ENCODE measurements around the gene TMEM273. TPM values are rescaled to one million over a fixed set of nuclear protein-coding genes. Genes with fewer than 3 reads are reported as not detected.

TMEM273 gene, protein sequence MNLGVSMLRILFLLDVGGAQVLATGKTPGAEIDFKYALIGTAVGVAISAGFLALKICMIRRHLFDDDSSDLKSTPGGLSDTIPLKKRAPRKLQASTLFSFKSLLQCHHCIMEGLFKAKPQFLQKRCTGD
- not detected in 5 replicates for total RNA-seq (2022; extraction: Qiagen RNA extraction)

DNA sequence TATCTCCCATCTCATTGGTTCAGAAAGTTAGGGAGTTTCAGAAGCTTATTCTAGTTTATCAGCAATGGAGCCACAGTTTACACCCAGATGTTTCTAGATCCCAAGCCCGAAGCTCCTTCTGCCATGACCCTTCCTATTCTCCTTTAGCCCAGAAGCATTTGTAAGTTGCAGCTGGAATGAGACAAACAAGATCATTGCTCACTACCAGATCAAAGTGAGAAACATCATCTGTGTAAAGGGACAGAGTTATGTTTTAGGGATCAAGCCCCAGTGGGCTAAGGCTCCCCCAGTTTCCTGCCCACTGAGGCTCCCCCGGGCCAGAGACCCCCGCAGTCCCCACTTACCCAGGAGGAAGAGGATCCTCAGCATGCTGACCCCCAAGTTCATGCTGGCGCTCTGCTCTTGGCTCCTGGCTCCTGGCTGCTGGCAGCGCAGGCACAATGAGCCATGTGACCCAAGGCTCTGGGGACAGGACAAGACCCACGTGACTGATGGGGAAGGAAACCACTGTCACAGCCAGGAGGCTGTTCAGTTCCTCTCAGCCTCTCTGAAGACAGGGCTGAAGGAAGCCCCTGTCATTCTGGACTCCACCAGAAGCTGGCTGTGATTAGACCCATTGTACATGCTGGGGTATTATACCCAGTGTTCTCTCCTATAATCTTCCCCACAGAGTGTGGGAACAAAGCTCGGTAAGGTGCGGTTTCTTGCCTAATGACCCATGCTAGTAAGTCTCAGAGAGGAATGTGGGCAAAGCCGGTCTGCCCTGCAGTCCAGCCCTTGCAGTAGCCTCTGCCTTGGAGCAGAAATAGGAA is at the start of gene TMEM273:
Gene TMEM273 (minus strand): TSS at position 442 of the 812 bp plus-strand sequence. CDS start 55 bp downstream, at position 387.

DNA sequence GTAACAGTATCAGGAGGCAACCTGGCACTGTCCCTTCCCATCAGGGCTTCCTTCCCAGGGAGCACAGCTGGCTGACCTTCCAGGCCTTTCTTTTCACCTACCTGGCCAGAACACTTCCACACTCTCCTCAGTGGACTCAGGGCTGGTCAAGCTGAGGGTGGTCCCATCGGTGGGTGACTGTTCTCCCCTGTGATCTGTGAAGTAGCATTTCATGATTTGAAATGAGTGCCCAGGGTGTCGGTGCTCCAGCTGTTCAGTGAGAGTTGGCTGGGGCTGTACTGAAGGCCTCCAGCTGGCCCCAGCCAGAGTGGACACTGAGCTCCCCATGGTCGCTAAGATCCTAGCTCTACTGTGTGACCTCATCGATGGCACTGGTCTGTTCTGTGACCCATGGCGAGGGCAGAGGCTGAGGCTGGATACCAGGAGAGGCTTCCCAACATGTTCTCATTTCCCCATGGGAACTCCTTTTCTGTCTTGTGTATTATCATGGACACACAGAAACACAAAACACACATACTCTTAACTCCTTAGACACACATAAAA is 54.4 kb downstream of the TMEM273 start, which contains the start of gene FAM170B:
Gene FAM170B (minus strand): TSS at position 316 of the 543 bp plus-strand sequence. CDS start 103 bp downstream, at position 213.

DNA sequence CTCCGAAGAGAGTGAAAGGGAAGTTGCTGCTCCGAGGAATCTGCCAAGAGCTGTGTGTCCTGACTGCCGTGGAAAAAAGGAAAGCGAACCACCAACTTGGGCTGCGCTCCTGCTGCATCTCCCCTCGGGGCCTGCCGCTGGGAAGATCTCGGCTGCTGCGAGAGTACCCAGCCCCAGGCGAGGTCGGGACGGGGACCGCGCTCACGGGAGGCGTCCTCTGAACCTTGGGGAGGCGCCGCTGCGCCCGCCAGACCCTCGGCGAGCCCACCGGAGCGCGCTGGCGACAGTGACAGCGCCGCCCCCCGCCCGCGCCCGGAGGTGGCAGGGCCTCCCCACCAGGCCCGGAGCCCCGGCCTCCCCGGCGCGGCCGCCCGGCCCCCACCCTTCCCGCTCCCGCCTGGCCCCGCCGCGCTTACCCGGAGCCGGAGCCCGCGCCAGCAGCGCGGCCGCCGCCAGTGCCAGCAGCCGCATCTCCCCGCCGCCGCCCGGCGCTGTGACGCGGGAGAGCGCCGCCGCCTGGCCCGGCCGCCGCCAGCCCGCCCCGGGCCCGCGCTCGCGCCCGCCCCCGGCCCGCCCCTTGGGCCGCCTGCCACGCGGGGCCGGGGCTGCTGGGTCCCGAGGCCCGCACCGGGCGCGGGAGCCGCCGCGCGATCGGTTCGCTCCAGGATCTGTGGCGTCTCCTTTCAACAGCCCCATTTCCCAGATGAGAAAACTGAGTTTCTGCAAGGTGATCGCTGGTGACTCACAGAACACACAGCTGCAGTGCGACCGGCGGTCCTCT is 73.0 kb downstream of the TMEM273 start, which contains the start of gene VSTM4:
Gene VSTM4 (minus strand): TSS at position 508 of the 781 bp plus-strand sequence. CDS start 37 bp downstream, at position 471.

Other genes starting within 250 kb of the TMEM273 start
- not detected in 5 replicates for gene LRRC18, start 248.6 kb downstream of the TMEM273 start, total RNA-seq (2022; extraction: Qiagen RNA extraction)
- 0.24 to 0.42 TPM (median 0.35 TPM) in 5 replicates for gene VSTM4, start 72.9 kb downstream of the TMEM273 start, total RNA-seq (2022; extraction: Qiagen RNA extraction)
- not detected in 5 replicates for gene FAM170B, start 54.4 kb downstream of the TMEM273 start, total RNA-seq (2022; extraction: Qiagen RNA extraction)
- not detected in 5 replicates for gene C10orf71, start 110.8 kb upstream of the TMEM273 start, total RNA-seq (2022; extraction: Qiagen RNA extraction)
- gene DRGX, start 207.7 kb upstream of the TMEM273 start, total RNA-seq (2022; extraction: Qiagen RNA extraction) = 0.05 TPM in 2 of 5 replicates, not detected in the others